GM19025 (cell line): ENCODE data around the gene PNKD.
A peak's percentile ranks its signal among the peaks of the same experiment; 100 is the strongest.
"Not testable (repeated sequence)": the region's sequence is repeated elsewhere in the genome, so short reads cannot be mapped to it uniquely, and the experiment has no call there.

Experiments
- ATAC-seq: cut with Tn5 transposase; IDR thresholded peaks from one replicate; pipeline ENCODE4 v1.9.1; 2021; ENCODE audit warnings: mild to moderate bottlenecking, low read depth, moderate library complexity; ENCODE audit not compliant: unreplicated experiment

Gene PNKD

GRCh38 chr2:218272531-218273212 is 2.4 kb downstream of the PNKD start:
- ATAC-seq = peak; percentile 20

DNA sequence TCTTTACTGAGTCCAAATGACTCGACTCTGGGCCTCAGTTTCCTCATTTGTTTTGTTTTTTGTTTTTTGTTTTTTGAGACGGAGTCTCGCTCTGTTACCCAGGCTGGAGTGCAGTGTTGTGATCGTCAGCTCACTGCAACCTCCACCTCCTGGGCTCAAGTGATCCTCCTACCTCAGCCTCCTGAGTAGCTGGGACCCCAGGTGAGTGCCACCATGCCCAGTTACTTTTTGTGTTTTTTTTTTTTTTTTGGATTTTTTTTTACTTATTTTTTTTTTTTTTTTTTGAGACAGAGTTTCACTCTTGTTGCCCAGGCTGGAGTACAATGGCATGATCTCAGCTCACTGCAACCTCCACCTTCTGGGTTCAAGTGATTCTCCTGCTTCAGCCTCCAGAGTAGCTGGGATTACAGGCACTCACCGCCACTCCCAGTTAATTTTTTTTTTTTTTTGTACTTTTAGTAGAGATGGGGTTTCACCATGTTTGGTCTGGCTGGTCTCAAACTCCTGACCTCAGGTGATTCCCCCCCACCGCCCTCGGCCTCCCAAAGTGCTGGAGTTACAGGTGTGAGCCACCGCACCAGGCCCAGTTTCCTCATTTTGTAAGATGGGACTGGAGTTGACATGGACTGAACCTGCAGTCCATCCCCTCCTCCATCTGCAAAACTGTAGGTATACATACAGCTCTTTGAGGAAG is 3.0 kb downstream of the PNKD start:
- ATAC-seq = not testable (repeated sequence)

- no peak for ATAC-seq
These were observed 3.6 kb downstream of the PNKD start for GRCh38 chr2:218273908-218274249.

DNA sequence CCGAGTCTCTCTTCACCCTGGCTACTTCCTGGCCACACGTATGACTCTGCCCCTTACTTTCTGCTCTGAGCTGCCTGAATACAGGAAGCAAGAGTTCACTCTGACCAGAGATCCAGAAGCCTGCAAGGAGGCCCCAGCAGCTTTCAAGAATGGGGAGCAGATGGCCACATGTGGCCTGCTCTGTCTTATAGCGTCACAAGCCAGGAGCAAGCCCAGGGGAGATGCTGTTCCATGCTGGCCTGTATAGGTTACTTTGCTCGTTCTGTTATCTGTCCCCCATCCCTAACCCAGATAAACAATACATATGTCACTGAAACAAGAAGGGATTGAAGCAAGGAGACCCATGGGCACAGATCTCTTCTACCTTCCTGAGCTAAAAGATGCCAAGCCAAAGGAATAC is 4.3 kb downstream of the PNKD start:
- ATAC-seq = no peak

- no peak for ATAC-seq
These were observed 5.2 kb downstream of the PNKD start for GRCh38 chr2:218275371-218276072.

GRCh38 chr2:218276986-218277755 is 6.9 kb downstream of the PNKD start:
- no peak for ATAC-seq

- no peak for ATAC-seq
These were observed 7.6 kb downstream of the PNKD start for GRCh38 chr2:218277921-218278320.

GRCh38 chr2:218278531-218279360 is 8.4 kb downstream of the PNKD start:
- ATAC-seq = no peak

- no peak for ATAC-seq
These were observed 10.0 kb downstream of the PNKD start for GRCh38 chr2:218280260-218280870.

GRCh38 chr2:218281449-218281848 is 11.1 kb downstream of the PNKD start:
- no peak for ATAC-seq

DNA sequence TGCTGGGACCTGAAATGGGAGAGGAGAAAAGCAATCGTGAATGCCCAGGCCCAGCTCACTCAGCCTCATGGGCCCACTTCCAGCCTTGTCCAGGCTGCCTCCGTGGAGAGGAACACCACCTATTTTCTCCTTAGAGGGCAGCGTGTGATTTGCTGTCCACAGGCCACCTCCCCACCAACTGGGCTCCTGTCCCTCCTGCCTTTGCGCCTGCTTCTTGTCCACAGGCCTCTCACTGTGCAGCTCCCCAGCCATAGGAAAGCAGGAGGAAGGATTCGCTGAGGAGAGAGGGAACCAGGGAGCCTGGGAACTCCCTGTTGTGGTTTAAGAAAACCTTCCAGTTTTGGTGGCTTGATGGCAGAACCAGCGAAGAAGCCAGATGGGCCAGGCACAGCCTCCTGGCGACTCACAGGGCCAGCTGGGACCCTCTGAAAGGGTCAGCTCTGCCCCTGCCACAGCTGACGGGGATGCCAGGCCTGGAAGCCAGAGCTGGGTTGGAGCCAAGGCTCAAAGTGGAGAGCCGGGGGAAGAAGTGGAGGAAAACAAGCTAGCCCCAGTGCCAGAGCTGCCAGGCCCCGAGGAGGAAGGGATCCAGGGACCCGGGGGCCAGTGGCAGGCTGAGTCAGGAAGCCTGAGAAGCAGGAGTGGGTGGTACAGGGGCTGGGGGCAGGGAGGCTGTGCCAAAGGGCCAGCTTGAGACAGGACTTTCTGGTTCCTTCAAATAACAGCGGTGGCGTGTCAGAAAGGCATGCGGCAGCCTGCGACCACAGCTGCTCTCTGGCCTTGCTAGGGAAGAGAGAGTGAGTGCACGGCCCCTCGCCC is 12.1 kb downstream of the PNKD start:
- ATAC-seq = no peak

GRCh38 chr2:218284106-218284811 is 13.9 kb downstream of the PNKD start:
- ATAC-seq = peak; percentile 57

DNA sequence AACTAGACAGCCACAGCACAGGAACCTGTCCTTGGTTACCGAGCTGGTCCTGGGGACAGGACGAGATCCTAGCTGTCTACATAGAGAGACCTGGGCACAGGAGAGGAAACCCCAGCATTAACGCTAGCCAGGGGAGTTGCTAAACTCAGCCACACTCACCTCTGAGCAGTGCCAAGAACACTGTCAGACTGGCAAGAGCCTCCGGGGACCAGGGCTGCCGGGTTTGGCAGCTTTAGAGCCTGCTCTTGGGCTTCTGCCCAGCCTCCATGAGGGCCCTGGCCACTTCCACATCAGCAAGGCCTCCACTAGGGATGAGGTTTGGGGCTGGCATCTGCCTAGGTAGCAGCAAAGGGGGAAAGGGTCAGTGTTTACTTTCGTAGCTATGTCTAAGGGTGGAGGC is 15.3 kb downstream of the PNKD start:
- ATAC-seq = no peak

- peak; percentile 51 for ATAC-seq
These were observed 16.5 kb downstream of the PNKD start for GRCh38 chr2:218286570-218287459.

DNA sequence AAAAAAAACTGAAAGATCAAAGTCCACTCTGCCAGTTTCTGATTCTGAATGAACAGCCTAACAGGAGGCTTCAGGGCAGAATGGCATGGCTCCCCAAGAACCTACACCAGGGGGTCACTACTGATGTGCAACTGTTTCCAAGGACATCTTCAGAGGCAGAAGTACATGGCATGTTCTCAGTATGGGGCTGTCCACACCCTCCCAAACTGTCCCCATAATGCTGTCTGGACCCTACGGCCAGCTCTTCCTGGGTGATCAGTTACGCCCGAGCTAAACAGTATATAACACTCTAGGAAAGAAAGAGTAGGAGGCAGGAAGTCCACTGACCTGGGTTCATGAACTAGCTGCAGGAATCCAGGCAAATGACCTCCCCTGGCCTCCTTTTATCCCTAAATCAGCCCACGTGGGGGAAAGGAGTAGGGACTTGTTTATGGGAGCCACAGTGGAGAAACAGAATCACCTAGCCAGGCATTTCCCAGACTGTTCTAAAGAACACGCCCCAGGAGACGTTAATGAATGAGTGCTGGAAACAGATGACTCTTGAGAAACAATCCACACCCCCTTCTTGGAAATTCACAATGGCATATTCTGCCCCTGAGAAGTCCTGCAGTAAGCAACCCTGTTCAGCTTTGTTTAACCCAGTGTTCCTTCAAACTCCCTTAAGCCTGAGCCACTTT is 19.5 kb downstream of the PNKD start:
- ATAC-seq = no peak

DNA sequence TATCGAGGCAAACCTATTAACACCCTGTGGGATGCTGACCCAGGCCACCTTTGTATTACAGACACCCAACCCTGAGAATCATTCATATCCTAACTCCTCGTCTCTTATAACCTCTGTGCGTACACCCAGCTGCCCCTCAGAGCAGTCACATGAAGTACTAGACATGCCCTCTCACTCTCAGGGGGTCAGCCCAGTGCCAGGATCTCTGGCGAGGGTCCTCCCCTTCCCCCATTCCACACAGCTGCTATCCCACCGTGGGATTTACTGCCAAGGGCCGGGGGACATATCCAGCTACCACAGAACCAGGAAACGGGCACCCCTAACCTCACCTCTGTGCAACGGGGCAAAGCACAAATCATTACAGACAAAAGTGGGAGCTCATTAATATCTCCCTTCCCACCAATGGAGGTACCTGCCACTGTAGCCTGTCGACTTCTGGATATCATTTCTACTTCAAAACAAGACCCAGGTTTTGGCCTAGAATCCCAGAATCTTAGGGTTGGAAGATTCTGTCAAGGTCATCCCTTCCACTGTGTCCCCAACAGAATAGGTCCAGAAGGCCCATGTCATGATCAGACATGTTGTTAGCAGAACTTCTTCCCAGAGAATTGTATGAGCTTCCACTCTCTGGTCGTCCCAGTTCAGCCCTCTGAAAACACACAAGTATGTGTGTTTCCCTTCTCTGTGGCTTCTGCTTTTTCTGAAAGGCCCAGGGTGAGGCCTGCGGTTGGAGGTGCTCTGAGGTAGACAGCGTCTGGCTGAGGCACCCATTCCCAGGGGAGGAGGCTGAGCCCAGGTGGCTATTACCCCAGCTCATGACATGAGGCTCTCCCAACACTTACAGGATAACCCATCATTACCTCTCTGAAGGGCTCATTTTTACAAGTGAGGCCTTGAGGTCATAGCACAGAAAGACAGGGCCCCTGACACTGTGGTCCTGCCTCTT is 20.3 kb downstream of the PNKD start:
- ATAC-seq = peak; percentile 56
